Endothelial cell of umbilical vein (primary cell): ENCODE data around the gene PDGFRA. TPM values are rescaled to one million over a fixed set of nuclear protein-coding genes. Genes with fewer than 3 reads are reported as not detected.

Experiments used
- Bru-seq: library from RNA; stranded (reverse); fragments of 400-500 nt; gene quantifications from one replicate; lab custom pipeline; 2021; lab: Mats Ljungman, UMichigan
- BruChase-seq, 2 experiments: library from RNA; stranded (reverse); fragments of 400-500 nt; gene quantifications; one replicate each; lab custom pipeline; 2021; lab: Mats Ljungman, UMichigan
- BruUV-seq: library from RNA; stranded (reverse); fragments of 400-500 nt; replicated peaks from 2 replicates; lab custom pipeline; 2021; lab: Mats Ljungman, UMichigan
- CTCF ChIA-PET: fragments of 300-600, 350-600 bp; sonication (Branson Sonifier 250); formaldehyde crosslinking; loops from one replicate; lab custom pipeline; 2021; ENCODE audit warnings: antibody characterized with exemption, inconsistent platforms; lab: Charles Lee
- POLR2A ChIA-PET: fragments of 300-600, 350-600 bp; sonication (Branson Sonifier 250); formaldehyde crosslinking; loops from one replicate; lab custom pipeline; 2021; ENCODE audit warnings: antibody characterized with exemption, inconsistent platforms; lab: Charles Lee
- DNase-seq: peaks from one replicate; pipeline ENCODE4 v3.0.0-alpha.2; 2011; ENCODE audit warnings: low read depth, low spot score
- FAIRE-seq: peaks from 2 replicates; lab custom pipeline; 2011; peaks lifted over from hg19 to GRCh38; lab: Jason Lieb, UNC
- H2AFZ ChIP-seq: 2 replicates; pipeline ENCODE4 v1.6.0; 2012; ENCODE audit warnings: low read depth, low read length, control low read depth, inconsistent platforms
- H3K27ac ChIP-seq: 2 replicates; pipeline ENCODE4 v1.5.1; 2011; ENCODE audit warnings: low read depth, mild to moderate bottlenecking, control low read depth, low read length, moderate library complexity; ENCODE audit not compliant: insufficient read depth
- H3K27me3 ChIP-seq, 2 experiments: 2 replicates each; pipeline versions ENCODE4 v1.6.0 to v1.6.1; 2011; ENCODE audit warnings: low read length in 2 of 2, mixed read lengths in 1 of 2; ENCODE audit not compliant: control insufficient read depth in 2 of 2, insufficient read depth in 2 of 2
- H3K36me3 ChIP-seq, 2 experiments: 2 replicates in 1 of 2; 3 replicates in 1 of 2; pipeline ENCODE4 v1.5.1; 2011; ENCODE audit warnings: low read length in 2 of 2, mild to moderate bottlenecking in 1 of 2, moderate library complexity in 1 of 2; ENCODE audit not compliant: control insufficient read depth in 2 of 2, insufficient read depth in 2 of 2; ENCODE audit errors: extremely low read depth in 1 of 2
- H3K4me1 ChIP-seq: 3 replicates; pipeline ENCODE4 v1.5.1; 2011; ENCODE audit warnings: mild to moderate bottlenecking, low read length; ENCODE audit not compliant: control insufficient read depth, insufficient read depth; ENCODE audit errors: extremely low read depth
- H3K4me2 ChIP-seq: 2 replicates; pipeline ENCODE4 v1.6.1; 2011; ENCODE audit warnings: low read length, control low read depth, mixed read lengths; ENCODE audit not compliant: insufficient read depth
- H3K4me3 ChIP-seq, 3 experiments: fragments of 200-600 bp in 1 of 3; sonication (generic), shearing (Covaris generic) in 1 of 3; replicated peaks in 1 of 3; 2 replicates each; pipeline ENCODE4 v1.5.1; 2011 to 2016; ENCODE audit warnings: control low read depth in 3 of 3, low read length in 3 of 3, mild to moderate bottlenecking in 2 of 3, inconsistent platforms in 1 of 3, low read depth in 1 of 3, moderate library complexity in 1 of 3; ENCODE audit not compliant: insufficient read depth in 1 of 3
- H3K79me2 ChIP-seq: 2 replicates; pipeline ENCODE4 v1.6.0; 2012; ENCODE audit warnings: low read length, inconsistent platforms; ENCODE audit not compliant: control insufficient read depth, insufficient read depth
- H3K9ac ChIP-seq: replicated peaks from 2 replicates; pipeline ENCODE3; 2011; ENCODE audit warnings: low read length, control low read depth; ENCODE audit not compliant: insufficient read depth; ENCODE audit errors: extremely low read depth
- H3K9me1 ChIP-seq: replicated peaks from 3 replicates; pipeline ENCODE4 v1.6.0; 2011; ENCODE audit warnings: mild to moderate bottlenecking, low read length; ENCODE audit not compliant: control insufficient read depth, insufficient read depth; ENCODE audit errors: extremely low read depth
- H3K9me3 ChIP-seq: replicated peaks from 2 replicates; pipeline ENCODE4 v1.5.1; 2012; ENCODE audit warnings: low read length, inconsistent platforms; ENCODE audit not compliant: control insufficient read depth, insufficient read depth
- H4K20me1 ChIP-seq: replicated peaks from 2 replicates; pipeline ENCODE3; 2011; ENCODE audit warnings: mild to moderate bottlenecking, low read length; ENCODE audit not compliant: control insufficient read depth, insufficient read depth; ENCODE audit errors: extremely low read depth
- CTCF ChIP-seq, 2 donors: IDR thresholded peaks; 1 replicate in 1 of 2; 2 replicates in 1 of 2; pipeline ENCODE4 v1.5.1; 2011; ENCODE audit warnings: low read length in 2 of 2, mild to moderate bottlenecking in 2 of 2, moderate library complexity in 2 of 2, control low read depth in 1 of 2, inconsistent platforms in 1 of 2, low read depth in 1 of 2; ENCODE audit not compliant: insufficient read depth in 1 of 2; ENCODE audit errors: extremely low read depth in 1 of 2
- EZH2 ChIP-seq: IDR thresholded peaks from 2 replicates; pipeline ENCODE4 v1.6.1; 2012; ENCODE audit warnings: borderline replicate concordance, low read depth, mild to moderate bottlenecking, moderate library complexity, low read length, inconsistent platforms; ENCODE audit not compliant: severe bottlenecking
- FOS ChIP-seq: IDR thresholded peaks from 2 replicates; pipeline ENCODE4 v1.6.1; 2011; ENCODE audit warnings: mild to moderate bottlenecking, low read length, moderate library complexity, borderline replicate concordance; ENCODE audit not compliant: insufficient read depth
- GATA2 ChIP-seq: IDR thresholded peaks from 2 replicates; pipeline ENCODE4 v1.7.0; 2011; ENCODE audit warnings: low read depth, mild to moderate bottlenecking, moderate library complexity, mixed read lengths, low read length; ENCODE audit not compliant: insufficient read length, insufficient read depth
- JUN ChIP-seq: IDR thresholded peaks from 2 replicates; pipeline ENCODE4 v1.6.1; 2011; ENCODE audit warnings: borderline replicate concordance, low read depth; ENCODE audit not compliant: insufficient read length, insufficient read depth
- MAX ChIP-seq: IDR thresholded peaks from 2 replicates; pipeline ENCODE4 v1.6.1; 2011; ENCODE audit not compliant: insufficient read depth, insufficient read length
- MYC ChIP-seq: IDR thresholded peaks from one replicate; pipeline ENCODE4 v1.6.1; 2011; ENCODE audit warnings: mild to moderate bottlenecking, low read depth, low read length
- POLR2A ChIP-seq: IDR thresholded peaks from 2 replicates; pipeline ENCODE4 v1.6.1; 2012; ENCODE audit warnings: low read depth, mild to moderate bottlenecking, control low read depth, low read length
- POLR2AphosphoS5 ChIP-seq: IDR thresholded peaks from 2 replicates; pipeline ENCODE4 v1.6.1; 2012; ENCODE audit warnings: low read depth, mild to moderate bottlenecking, control low read depth, low read length, moderate library complexity; ENCODE audit not compliant: insufficient read depth
- dilution Hi-C: fragments of 300-500 bp; cut with MboI; formaldehyde crosslinking; loops from one replicate; pipeline ENCODE4 v1.15.0; 2019; ENCODE audit warnings: low sequenced_read_pairs; ENCODE audit not compliant: extremely low pct_ligation_motif_present
- intact Hi-C: fragments of 100-400 bp; cut with micrococcal nuclease; formaldehyde crosslinking; loops from one replicate; pipeline ENCODE4 v1.10.0; 2022
- long read RNA-seq: library from polyadenylated mRNA; stranded (forward); transcript quantifications from one replicate; pipeline ENCODE4 v2.0.0, GENCODE V29; 2021
- polyA minus RNA-seq, 3 experiments: library from RNA; depleted of rRNA, polyadenylated mRNA; stranded (reverse); fragments of >200 nt; gene quantifications; 1 replicate in 1 of 3; 2 replicates in 2 of 3; pipeline ENCODE4 v1.2.3, GENCODE V29; 2011
- polyA plus RNA-seq, 4 experiments: library from polyadenylated mRNA; depleted of rRNA in 3 of 4; stranded (reverse) in 3 of 4; unstranded in 1 of 4; fragments of >200 nt; gene quantifications; 2 replicates each; pipeline versions ENCODE4 v1.2.1 to v1.2.3, GENCODE V29; 2011 to 2012; ENCODE audit warnings: missing spikeins in 1 of 4
- total RNA-seq: library from RNA; stranded (reverse); gene quantifications from 2 replicates; pipeline ENCODE4 v1.2.3, GENCODE V29; 2021

PDGFRA gene
- total RNA-seq (0.48 and 0.55 TPM in 2 replicates), polyA plus RNA-seq (0.14 and 0.19 TPM in 2 replicates), polyA minus RNA-seq (0.27 and 4.0 TPM in 2 replicates), Bru-seq, nascent RNA (percentile 3 among the genes with signal in this experiment), BruChase-seq, experiment 1, labeled RNA remaining after a 6-hour chase (percentile 24 among the genes with signal in this experiment), BruChase-seq, experiment 2, labeled RNA remaining after a 2-hour chase (percentile 26 among the genes with signal in this experiment)
- 0.22 and 0.47 TPM in 2 replicates for polyA plus RNA-seq (2011; cell fraction: cytosol; rRNA removed)
- polyA plus RNA-seq (2011; cell fraction: nucleus; rRNA removed) = 1.0 and 1.5 TPM in 2 replicates
- 0.35 and 0.40 TPM in 2 replicates for polyA plus RNA-seq (2012)
- polyA minus RNA-seq (2011; cell fraction: cytosol; rRNA and poly(A)+ RNA removed) = not detected
- 1.4 and 3.8 TPM in 2 replicates for polyA minus RNA-seq (2011; cell fraction: nucleus; rRNA and poly(A)+ RNA removed)
- long read RNA-seq, partial matches to known transcripts = 0 of 1 reads
- long read RNA-seq, other reads (novel, unspliced or antisense) = 0 of 1 reads

- no peak within 1 kb of the TSS for H2AFZ ChIP-seq
- TF ChIP-seq FOS (no peak), EZH2 (no peak), MAX (no peak), JUN (no peak), CTCF (IDR thresholded peaks at IDR 0.05; ENCODE audit: extremely low read depth in 1 of 2, insufficient read depth in 1 of 2, low read depth in 1 of 2, low read length in 2 of 2) (no peak), GATA2 (no peak), POLR2A (no peak), MYC (no peak), POLR2AphosphoS5 (no peak)
- peak within 1 kb of the TSS; percentile 87 for H3K4me2 ChIP-seq
- H3K79me2 ChIP-seq = no peaks in the 10 kb centered on the region
- ChIA-PET CTCF (interaction anchor here (0.6 to 5.3 kb wide), 8 partner anchors 285 to 1214 kb away, joined by 3 to 45 read pairs (median 4); no protein-coding TSS in a partner anchor), POLR2A (no interaction called here)
- H4K20me1 ChIP-seq = no peaks in the 10 kb centered on the region
- no peaks in the 10 kb centered on the region for H3K9me1 ChIP-seq
- no peaks in the 10 kb centered on the region for H3K9me3 ChIP-seq
- DNase-seq (no peak), FAIRE-seq (no peak)
- dilution Hi-C loops (no loop called here), intact Hi-C loops (loop anchor here (1.0 kb wide), 1 partner anchor 321 kb away; no protein-coding TSS in a partner anchor)
- H3K9ac ChIP-seq = no peak within 1 kb of the TSS
- H3K4me3 ChIP-seq = no peak within 1 kb of the TSS
- H3K27me3 ChIP-seq = peaks cover 64 to 78% of the 10 kb centered on the region in 2 experiments
- no peaks in the 10 kb centered on the region for H3K36me3 ChIP-seq
- peaks cover 45% of the 10 kb centered on the region for H3K4me1 ChIP-seq
- BruUV-seq = no TSS peak
- no peak within 1 kb of the TSS for H3K27ac ChIP-seq
Measured at GRCh38 chr4:54228961-54229501, at the start of gene PDGFRA. PDGFRA (plus strand) TSS chr4:54229293; CDS start chr4:54258769, 29,476 bp downstream.
